Measurements from ENCODE around the gene HELZ. TPM values are rescaled to one million over a fixed set of nuclear protein-coding genes. Genes with fewer than 3 reads are reported as not detected.

The HELZ gene
- total and polyA plus RNA-seq, 2 of the 8 experiments (the other 6 are each of a cell fraction or from before 2014, with no cell fraction given): 10.0 to 48.7 TPM

- H3K27me3 ChIP-seq (replicated peaks in 1 of 4; ENCODE audit: control insufficient read depth in 3 of 4, extremely low read depth in 1 of 4, insufficient read depth in 3 of 4, low read length in 3 of 4): no peaks in the 10 kb centered on the region
- peaks cover 0 to 24% (median 5%) of the 10 kb centered on the region in 4 experiments; a peak in 4 of 8 replicates for H3K36me3 ChIP-seq (ENCODE audit: control insufficient read depth in 2 of 4, insufficient read depth in 4 of 4, low read length in 3 of 4)
- peaks cover 0 to 2% of the 10 kb centered on the region in 2 experiments; a peak in 1 of 4 replicates for H3K9me3 ChIP-seq (ENCODE audit: insufficient read depth in 2 of 2, low read depth in 1 of 2, low read length in 1 of 2)
- H4K5ac ChIP-seq (ENCODE audit: insufficient read length, low read depth, low read length): no peak overlapping the region
- H2BK20ac ChIP-seq (ENCODE audit: low read length): no peak overlapping the region
- H2BK12ac ChIP-seq (ENCODE audit: low read depth, low read length): no peak overlapping the region
- no peak overlapping the region for H2BK15ac ChIP-seq (ENCODE audit: low read length)
- no peak overlapping the region for H2BK5ac ChIP-seq (ENCODE audit: low read depth, low read length)
- H3K79me2 ChIP-seq (ENCODE audit: control insufficient read depth in 1 of 2, insufficient read depth in 2 of 2, low read length in 2 of 2): no peaks in the 10 kb centered on the region
- no peak for TF ChIP-seq CTCF (IDR thresholded peaks at IDR 0.05; ENCODE audit: control extremely low read depth in 1 of 3, insufficient read depth in 1 of 3, low read depth in 1 of 3, low read length in 3 of 3)
- peak; percentile 50; the same call in 1 of the 2 replicates for TF ChIP-seq MAFK (IDR thresholded peaks at IDR 0.05; ENCODE audit: low read depth, low read length)
- no peak overlapping the region for H3K4ac ChIP-seq (replicated peaks; ENCODE audit: insufficient read length, low read depth, low read length)
- FAIRE-seq (no peak), DNase-seq (ENCODE audit: low read depth in 1 of 2, low spot score in 2 of 2) (no peak)
- no peak overlapping the region for H3K4me2 ChIP-seq (ENCODE audit: insufficient read depth in 1 of 2, low read depth in 2 of 2, low read length in 2 of 2)
- H3K79me1 ChIP-seq (ENCODE audit: low read depth, low read length): no peaks in the 10 kb centered on the region
- no peak overlapping the region for H4K91ac ChIP-seq (replicated peaks; ENCODE audit: insufficient read length, low read length)
- H3K4me1 ChIP-seq (replicated peaks in 1 of 4; ENCODE audit: control insufficient read depth in 3 of 4, insufficient read depth in 4 of 4, low read length in 3 of 4): no peaks in the 10 kb centered on the region
- no peaks in the 10 kb centered on the region for H4K20me1 ChIP-seq (replicated peaks in 1 of 2; ENCODE audit: control insufficient read depth in 1 of 2, insufficient read depth in 2 of 2, low read length in 2 of 2)
- H3K23me2 ChIP-seq (ENCODE audit: low read depth, low read length): no peaks in the 10 kb centered on the region
- no peak overlapping the region for H2AFZ ChIP-seq (ENCODE audit: low read length)
- no peak overlapping the region for H3K56ac ChIP-seq (replicated peaks; ENCODE audit: insufficient read length, low read depth, low read length)
- WGBS, 2 experiments (ENCODE audit: extremely low coverage in 1 of 2, insufficient coverage in 1 of 2, insufficient read length in 1 of 2, insufficient replicate concordance in 2 of 2, low coverage in 1 of 2, low lambda C conversion rate in 2 of 2, missing lambda C conversion rate in 1 of 2): 90% methylated on average over 5 of the region's 5 CpGs; no CpG with 5 or more reads in 1 of the 2 experiments
- H4K8ac ChIP-seq (ENCODE audit: extremely low read depth, insufficient read depth, low read length): no peak overlapping the region
- H3K23ac ChIP-seq (ENCODE audit: insufficient read length): no peak overlapping the region
- H2BK120ac ChIP-seq (replicated peaks; ENCODE audit: low read depth, low read length): no peak overlapping the region
- no peak overlapping the region for H3K27ac ChIP-seq (ENCODE audit: low read depth, low read length)
- H3K14ac ChIP-seq (ENCODE audit: insufficient read length): no peak overlapping the region
- CTCF ChIA-PET (ENCODE audit: partially characterized antibody): no interaction called here
- no peak overlapping the region for H3K9ac ChIP-seq (replicated peaks in 1 of 4; ENCODE audit: extremely low read depth in 1 of 4, low read depth in 3 of 4, low read length in 3 of 4)
- H3K4me3 ChIP-seq (ENCODE audit: extremely low read depth in 1 of 4, insufficient read depth in 2 of 4, low read depth in 3 of 4, low read length in 4 of 4): no peak overlapping the region
- POLR2A ChIA-PET (ENCODE audit: partially characterized antibody): no interaction called here
- no peak overlapping the region for H2AK5ac ChIP-seq (ENCODE audit: low read depth, low read length)
- H3K18ac ChIP-seq (ENCODE audit: extremely low read depth, low read length): no peak overlapping the region
Observed at GRCh38 chr17:67121316-67121891, 123.6 kb downstream of the HELZ start.
